Measurements from ENCODE around the gene EDDM3A.

DNA sequence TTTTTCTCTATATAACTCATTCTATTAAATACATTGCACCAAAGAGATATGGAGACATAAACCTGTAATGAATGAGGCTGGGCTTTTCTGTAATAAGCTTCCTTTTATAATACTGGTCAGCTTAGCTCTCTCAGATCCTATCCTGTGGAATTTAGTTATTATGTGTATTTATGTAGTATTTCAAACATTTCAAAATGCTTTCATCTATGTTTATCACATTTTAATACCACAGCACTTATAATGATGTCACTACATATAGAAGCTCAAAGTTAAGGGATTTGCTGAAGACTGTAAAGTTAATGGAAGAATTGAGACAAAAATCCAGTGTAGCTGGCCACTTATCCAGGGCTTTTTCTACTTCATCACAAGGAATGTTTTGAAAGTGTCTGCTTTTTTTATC is 45.8 kb upstream of the EDDM3A start:
- TF ChIP-seq CTCF (IDR thresholded peaks at IDR 0.05) (no peak), POLR2A (IDR thresholded peaks at IDR 0.05) (no peak)
